HT-29 (cell line): ENCODE measurements around the gene NTN1. TPM values are rescaled to one million over a fixed set of nuclear protein-coding genes. Genes with fewer than 3 reads are reported as not detected.

Source experiments
- DNase-seq: peaks from one replicate; pipeline ENCODE4 v3.0.0-alpha.2; 2015; ENCODE audit warnings: low spot score
- total RNA-seq: library from RNA; depleted of rRNA; stranded (reverse); fragments of >200 nt; shearing (Covaris generic); gene quantifications from 2 replicates; pipeline ENCODE4 v1.2.3, GENCODE V29; 2014

NTN1 gene
- total RNA-seq, 1 experiment from 2014 or later = 0.03 TPM

DNA sequence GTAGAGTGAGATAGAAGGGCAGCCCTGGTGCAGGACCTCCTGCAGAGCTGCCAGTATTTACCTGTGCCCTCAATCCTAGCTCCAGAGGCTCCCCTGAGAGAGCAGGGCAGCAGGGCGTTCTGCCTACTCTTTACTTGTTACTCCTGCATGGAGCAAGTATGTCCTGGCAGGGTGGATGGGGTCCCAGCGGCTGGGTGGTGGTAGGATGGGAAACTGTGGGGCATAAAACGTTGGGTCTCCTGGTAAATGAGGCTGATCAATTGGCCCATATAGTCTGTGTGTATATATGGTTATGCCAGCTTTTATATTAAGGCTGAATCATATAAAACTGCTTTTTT is 192.0 kb downstream of the NTN1 start:
- DNase-seq = no peak

DNA sequence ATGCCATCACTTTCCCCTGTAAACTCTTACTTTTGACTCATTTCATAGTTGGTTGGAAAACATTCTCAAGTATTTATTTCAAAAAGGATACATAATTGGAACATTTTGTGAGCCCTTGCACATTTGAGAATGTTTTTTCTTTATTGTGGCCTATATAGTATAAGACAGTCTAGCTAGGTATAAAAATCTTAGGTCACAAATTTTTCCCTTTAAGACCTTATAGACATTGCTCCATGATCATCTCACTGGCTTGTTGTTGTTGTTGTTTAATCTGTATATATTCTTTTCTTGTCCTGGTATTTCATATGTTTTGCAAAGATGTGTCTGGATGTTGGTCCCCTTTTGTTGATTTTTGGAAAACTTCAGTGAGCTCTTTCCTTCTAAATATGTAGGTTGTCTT is 194.2 kb downstream of the NTN1 start:
- DNase-seq = no peak

DNA sequence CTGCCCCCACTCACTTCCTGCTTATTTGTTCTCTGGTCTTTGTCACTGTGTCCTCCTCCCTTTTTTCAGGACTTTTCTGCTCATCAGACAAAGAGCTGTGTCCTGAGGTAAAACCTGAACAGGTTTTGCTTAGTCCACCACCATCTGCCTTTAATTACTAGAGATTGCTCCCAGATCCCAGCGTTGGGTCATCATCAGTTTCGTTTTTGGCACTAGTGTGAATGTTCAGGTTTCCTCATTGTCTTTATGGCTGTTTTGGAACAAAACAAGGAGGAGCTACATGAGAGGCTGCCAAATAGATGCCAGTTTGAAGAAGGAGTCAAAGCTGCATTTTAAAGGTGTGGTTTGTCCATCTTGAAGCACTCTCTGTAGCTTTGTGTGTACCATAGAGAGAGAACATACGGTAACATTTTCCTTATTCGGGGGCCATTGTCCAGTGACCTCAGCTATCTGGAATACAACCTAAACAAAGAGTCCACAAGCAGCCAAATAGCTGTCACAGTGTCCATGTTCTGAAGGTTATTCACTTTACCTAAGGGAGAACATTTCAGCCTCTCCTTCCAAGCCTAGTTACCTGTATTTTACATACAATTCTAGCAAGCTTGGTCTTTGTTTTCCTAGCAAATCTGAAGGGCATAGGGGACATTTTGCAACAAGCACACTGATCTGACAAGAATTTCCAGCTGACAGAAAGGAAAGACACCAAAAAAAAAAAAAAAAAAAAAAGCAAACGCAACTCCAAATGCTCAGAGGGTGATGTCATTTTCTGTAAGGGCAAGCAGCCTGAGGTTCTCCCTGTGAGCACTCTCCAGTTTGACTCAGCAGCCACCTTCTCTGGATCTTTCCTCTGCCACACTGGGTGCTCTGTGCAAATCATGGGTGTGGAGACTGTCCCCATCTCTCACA is 196.1 kb downstream of the NTN1 start:
- no peak for DNase-seq

DNA sequence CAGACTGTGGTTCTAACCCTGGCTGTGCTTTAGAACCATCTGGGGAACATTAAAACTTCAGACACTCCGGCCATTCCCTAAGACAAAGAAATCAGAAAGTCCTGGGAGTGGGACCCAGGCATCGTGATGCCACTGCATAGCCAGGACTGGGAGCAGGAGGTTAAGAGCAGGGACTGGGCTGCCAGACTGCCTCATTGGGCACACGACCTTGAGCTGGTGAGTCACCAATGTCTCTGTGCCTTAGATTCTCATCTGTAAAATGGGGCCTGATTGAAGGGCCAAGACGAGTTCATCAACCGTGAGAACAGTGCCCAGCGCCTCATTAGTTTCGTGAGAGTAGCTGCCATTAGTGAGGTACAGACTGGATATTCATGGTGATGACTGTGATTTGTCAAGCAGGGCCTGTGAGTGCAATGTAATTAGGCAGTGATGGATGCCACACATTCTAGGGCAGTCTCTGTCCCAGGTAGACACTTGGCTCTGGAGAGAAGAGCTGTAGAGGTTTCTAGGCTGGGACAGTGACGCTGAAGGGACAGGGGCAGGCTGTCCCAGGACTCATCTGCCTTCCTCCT is 196.8 kb downstream of the NTN1 start:
- no peak for DNase-seq

DNA sequence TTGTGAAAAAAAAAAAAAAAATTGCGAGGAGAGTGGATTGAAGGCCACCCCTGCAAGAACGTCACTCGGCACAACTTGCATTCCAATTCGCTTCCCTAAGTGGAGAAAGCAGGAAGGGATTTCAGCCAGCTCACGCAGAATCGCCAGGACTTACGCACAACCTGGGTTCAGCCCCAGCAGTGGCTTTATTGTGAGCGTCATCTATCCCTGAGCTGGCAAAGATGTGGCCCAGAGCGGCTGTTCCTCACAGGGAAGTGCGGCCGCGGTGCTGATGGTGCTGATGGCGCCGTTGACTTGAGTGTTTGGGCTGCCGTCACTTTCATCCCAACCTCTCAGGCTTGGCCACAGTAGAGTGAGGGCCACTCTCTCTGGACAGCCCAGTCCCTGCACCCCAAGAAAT is 197.6 kb downstream of the NTN1 start:
- DNase-seq = no peak

DNA sequence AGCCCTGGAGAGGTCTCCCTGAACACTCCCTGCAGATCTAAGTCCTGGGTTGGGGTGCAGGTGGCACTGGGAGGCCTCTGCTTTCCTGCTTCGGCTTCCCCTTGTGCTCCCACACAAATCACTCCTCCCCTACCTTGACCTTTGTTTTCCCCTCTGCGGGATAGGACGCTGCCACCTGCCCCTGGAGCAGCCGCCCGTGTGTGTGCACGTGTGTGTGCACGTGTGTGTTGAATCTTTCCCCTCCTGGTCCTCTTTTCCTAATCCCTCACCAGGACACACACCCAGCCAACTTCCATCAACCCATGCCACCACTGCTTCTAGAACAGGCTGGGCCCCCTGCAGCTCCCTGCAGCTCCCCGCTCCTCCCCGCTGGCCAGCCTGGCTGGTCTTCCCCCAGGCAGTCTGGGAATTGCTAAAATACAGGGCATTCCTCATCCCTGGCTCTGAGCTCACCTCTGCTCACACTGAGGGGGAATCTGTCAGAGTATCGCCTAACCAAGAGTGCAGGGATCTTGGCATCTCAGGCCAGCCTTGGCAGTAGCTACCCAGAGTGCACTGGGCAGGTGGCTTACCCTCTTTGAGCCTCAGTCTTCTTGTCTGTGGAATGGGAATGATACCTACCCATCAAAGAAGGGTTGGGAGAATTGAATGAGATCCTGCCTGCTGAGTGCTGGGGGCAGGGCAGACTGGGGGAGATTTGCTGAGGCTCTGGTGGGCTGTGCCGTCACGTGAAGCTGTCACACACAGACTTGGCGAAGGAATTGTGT is 198.5 kb downstream of the NTN1 start:
- no peak for DNase-seq

DNA sequence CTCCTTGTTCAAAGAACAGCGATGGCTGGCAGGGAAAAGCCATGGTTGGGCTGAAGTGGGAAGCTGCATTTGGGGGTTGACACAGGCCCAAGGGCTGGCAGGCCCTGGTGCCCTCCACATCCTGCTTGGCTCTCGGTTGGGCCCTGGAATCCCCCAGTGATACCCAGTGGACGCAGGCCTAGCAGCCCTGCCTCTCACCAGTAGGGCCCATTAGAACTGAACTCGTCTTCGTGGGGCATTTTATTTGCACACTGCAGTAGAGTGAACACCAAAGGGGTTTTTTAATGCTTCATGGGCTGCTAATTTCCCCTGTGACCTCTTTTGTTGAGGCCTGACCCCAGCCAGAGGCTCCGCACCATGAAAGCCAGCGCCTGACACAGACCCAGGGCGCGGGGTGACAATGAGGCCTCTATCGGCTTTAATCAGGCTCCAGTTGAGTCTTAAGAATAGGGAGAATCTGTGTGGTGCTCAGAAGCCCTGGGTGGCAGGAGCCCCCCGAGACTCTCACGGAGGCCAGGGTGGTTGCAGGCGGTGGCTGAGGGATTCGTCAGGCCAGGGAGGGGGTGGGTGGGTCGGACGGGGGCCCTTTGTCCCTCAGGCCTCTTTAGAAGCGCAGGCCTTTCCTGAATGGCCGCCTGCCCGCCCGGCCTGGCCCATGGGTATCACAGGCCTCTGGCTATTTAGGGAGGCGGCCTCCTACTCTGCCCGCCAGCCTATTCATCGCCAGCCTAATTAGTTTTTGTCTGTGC is 199.3 kb downstream of the NTN1 start:
- no peak for DNase-seq

DNA sequence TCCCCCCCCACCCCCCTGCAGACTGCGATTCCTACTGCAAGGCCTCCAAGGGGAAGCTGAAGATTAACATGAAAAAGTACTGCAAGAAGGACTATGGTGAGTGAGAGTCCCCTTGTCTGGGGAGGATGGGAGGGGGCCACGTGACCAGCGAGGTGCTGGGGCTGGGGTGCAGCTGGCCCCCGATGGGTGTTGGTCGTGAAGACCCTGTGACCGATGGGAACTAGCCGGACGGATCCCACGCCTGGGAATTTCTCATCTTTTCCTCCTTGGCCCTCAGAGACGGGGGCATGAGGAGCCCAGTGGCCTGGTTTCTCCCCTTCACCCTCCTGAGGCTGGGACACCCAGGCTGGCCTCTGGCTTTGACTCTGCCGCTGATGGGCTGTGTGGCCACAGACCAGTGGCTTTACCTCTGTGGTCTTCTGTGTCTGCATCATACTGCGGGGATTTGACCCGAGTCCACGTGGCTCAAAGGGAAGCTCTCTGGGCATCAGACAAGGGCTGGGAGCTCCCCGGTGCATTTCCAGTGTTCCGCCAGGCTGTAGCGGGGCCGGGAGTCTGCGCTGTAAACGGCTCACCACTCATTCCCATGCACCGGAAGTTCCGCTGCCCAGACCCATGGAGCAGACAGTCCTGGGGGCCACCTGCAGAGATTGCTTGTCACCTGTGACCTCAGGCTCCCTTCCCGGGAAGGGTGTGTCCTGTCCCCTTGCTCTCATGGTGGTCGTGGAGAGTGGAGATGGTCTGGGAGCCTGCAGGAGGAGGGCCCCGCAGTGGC is 200.0 kb downstream of the NTN1 start:
- DNase-seq = no peak

DNA sequence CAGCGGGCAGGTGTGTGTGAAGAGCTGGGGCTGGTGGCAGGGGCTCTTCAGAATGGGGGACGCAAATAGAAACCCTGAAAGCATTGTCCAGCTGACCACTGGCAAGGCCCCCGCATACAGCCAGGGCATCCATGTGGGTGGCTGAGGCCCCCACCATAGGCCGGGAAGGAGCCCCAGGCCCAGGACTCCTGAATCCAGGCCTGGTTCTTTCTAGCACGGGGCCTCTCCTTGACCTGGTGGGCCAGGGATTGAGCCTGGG is 200.5 kb downstream of the NTN1 start:
- no peak for DNase-seq

DNA sequence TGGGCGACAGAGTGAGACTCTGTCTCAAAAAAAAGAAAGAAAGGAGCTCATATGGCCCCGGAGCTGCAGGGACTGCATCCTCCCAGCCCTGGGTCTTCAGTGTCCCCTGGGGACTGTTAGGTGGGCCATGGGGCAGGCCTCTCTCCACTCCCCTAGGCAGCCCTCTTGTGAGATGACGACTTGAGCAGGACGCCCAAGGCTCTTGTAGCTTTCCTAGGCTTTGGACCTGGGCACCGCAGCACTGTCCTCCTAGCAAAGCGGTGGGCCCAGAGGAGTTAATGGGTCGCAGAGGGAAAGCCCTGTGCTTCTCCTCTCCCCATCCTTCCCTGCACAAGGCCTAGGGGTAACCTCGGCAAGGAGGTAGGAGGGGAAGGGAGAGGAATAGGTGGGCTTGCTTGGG is 202.2 kb downstream of the NTN1 start:
- no peak for DNase-seq

DNA sequence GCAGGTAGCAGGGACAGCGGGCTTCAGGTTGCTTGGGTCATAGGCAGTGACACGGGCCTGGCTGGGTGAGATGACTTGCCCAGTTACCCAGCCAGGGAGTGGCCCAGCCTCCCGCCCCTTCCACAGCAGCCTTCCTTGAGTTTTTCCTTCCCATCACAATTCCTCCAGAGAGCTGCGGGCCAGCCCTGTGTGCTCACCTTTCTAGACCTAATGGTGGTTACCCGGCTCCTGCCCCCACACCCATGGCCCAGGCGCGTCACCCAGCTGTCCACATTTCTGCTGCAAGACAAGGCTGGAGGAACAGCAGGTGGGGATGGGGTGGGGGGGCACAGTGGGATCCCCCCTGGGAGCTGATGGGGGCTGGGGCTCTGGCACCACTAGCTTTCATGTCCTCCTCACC is 203.2 kb downstream of the NTN1 start:
- DNase-seq = no peak

DNA sequence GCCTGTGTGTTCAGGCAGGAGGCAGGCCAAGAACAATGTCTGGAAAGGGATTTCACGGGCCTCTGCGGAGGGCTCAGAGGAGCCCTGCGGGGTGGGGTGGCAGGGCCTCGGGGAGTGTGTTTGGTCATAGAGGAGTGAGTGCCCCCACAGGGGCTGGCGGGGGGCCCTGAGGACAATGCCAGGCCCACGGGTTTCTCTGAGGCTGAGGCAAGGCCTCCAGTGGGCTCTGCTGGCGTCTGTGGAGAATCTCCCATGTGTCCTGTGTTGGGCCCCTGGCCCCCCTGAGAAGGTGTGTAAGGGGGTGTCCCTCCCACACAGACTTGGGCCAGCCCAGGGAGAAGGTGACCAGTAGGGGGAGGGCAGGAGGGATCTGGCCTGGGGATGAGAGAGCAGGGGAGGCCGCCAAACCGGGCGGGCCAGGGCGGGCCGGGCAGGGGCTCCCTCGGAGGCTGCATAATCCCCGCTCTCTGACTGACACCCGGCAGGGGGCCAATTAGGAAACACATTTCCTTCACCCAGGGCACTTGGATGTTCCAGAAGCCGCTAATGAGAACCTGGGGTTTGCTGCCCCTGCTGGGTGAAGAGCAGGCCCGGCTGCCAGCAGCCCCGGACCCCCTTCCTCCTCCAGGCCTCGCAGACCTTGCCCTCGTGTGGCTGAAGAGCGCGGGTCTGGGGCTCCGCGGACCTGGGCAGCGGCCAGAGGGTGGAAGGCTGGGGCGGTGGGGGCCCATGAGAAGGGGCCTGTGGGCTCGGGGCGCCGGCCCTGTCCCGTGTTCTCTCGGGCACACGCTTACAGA is 204.2 kb downstream of the NTN1 start:
- no peak for DNase-seq

DNA sequence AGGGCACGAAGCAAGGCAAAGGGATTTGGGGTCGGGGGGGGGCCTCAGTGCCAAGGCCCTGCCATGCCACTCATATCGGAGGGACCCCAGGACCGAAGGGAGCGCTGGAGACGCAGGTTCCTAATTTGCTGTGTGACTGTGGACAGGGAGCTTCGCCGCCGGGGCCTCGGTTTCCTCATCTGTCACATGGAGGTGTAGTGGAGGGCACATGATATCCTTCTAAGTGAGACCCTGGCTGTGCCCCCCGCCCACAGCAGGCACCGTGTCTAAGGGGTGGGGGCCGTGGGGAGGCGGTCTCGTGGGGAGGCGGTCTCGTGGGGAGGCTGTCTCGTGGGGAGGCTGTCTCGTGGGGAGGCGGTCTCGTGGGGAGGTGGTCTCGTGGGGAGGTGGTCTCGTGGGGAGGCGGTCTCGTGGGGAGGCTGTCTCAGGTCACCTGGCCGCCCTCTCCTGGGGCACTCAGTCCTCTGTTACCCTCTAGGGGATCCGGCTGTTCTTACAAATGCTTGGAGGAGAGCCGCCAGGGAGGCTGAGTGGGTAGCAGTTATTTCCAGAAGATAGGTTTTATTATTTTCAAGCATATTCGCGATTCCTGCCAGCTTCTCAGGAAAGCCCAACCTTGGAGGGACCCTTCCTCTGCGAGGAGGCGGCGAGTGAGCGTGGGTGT is 205.0 kb downstream of the NTN1 start:
- DNase-seq = no peak

DNA sequence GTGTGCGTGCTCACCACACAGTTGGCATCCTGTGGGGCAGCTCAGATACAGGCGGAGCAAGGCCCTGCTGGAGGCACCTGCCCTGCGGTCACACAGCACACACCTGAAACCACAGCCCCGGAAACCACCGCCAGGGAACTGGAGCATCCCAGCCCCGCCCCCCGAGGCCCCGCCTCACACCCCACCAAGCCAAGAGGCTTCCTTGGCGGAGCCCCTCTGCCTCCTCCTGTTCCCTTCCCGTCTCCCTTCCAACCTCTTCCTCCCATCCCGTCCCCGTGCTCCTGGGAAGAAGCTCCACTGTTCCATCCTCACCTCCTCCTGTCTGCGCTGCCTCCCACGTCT is 205.5 kb downstream of the NTN1 start:
- no peak for DNase-seq

DNA sequence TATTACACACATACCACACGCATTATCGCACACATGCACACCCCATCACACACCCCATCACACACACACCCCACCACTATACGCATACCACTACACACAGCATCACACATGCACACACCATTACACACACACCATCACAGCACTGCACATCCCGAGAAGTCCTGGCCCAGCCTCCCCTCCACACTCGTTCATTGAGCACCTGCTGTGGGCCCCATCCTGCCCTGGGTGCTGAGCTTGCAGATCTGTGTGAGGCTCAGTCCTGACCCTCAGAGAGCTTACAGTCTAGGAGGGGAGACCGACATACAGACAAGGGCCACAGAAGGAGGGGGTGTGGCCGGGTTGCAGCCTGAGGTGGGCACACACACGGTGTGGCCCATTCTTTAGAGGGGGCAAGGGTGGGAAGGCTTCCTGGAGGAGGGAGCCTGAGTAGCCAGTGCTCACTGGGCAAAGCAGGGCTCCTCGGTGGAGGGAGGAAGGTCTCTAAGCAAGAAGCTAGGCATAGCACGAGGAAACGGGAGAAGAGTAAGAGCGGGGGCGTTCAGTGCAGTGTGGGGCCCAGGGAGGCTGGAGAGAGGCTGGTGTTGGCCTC is 206.6 kb downstream of the NTN1 start:
- DNase-seq = no peak

DNA sequence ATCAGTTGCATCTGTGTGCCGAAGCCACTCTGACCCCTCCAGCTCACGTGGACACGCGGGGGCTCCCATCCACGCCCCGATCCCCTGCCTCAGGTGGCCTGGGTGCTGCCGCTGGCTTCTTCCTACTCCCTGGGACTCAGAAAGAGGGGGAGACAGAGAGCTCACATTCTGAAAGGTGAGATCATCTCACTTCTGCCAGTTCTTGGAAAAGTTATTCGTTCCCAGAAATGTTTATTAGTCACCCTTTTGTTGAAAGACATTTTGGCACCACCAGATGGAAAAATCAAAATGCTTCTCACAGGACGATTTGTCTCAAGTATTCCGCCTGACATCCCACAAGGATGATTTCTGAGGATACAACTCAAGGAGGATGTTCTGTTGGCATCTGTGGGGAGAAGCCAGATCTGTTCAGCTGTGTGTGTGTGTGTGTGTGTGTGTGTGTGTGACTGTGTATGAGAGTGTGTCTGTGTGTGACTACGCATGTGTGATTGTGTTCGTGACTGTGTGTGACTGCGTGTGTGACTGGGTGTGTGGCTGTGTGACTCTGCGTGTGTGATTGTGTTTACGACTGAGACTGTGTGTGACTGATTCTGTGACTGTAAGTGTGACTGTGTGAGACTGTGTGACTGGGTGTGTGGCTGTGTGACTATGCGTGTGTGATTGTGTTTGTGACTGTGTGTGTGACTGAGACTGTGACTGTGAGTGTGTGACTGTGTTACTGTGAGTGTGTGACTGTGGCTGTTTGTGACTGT is 207.3 kb downstream of the NTN1 start:
- DNase-seq = no peak

DNA sequence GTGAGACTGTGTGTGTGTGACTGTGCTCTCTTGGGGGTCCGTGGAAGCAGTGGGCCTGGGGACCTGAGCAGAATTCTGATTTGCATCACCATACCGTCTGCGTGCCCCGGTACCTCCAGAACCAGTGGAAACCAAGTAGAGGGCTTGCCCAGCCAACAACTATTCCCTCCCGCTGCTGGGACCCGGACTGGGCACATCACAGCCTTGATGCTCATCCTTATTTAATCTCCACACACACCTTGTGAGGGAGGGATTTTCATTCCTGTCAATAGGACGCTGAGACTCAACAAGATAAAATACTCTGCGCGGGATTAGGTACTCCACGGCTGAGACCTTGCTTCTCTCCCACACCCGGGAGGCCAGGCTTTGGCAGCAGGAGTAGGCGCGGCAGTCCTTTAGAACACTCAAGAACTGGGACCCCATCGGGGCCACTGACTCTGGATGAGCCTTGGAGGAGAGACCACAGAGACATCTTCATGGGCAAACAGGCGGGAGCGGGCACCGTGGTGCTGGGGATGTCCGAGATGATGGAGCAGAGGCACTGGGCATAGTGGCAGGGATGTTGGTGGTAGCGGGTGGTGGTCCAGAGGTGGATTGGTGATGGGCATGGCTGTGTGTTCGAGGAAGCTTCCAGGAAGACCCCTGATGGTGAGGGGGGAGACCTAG is 208.0 kb downstream of the NTN1 start:
- no peak for DNase-seq

DNA sequence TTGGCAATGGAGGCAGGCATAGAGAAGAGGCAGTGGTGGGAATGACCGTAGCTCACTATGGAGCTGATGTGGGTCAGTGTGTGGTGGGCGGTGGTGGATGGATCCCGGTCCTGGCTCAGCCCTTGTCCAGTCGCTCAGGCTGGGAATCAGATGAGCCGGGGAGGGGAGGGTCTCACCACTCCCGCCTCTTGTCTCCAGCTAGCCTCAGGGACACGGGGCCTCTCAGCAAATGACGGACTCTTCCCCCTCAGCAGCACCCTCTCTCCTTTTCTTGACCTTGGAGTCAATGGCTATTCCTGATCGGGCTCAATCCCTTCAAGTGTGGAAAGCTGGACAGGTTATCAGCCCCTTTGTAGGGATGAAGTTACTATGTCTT is 208.5 kb downstream of the NTN1 start:
- DNase-seq = no peak

DNA sequence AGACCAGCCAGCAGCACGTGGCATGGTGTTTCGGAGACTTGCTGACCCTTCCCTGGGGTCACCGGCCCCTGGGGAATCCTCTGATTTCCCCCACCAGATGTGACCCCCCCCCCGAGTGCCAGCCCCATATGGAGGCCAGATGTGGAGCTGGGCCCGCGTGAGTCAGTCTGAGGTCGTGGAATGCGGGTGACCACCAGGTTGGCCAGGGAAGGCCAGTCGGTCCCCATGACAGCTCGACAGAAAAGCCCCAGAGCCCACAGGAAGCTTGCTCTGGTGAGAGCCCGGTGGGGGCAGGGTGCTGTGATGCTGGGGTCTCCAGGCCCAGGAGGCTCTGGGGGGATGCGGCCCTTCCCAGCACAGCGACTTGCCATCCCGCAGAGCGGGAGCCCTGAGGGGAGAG is 209.0 kb downstream of the NTN1 start:
- DNase-seq = no peak
